SK-N-MC (cell line): ENCODE results near the gene COPZ2.

ENCODE experiments used
- EZH2 ChIP-seq: fragments of 200-600 bp; sonication (generic); IDR thresholded peaks from one replicate; pipeline ENCODE4 v1.6.1; 2017; ENCODE audit warnings: antibody characterized with exemption
- FOXP2 ChIP-seq: optimal IDR thresholded peaks from 2 replicates; pipeline ENCODE3; 2011; ENCODE audit warnings: mild to moderate bottlenecking, moderate library complexity; ENCODE audit not compliant: insufficient read depth; ENCODE audit errors: extremely low read length, control extremely low read depth
- POLR2AphosphoS5 ChIP-seq: IDR thresholded peaks from 2 replicates; pipeline ENCODE4 v1.6.1; 2012; ENCODE audit warnings: mild to moderate bottlenecking, low read depth, low read length, borderline replicate concordance

GRCh38 chr17:48027322-48027981 is 10.1 kb downstream of the COPZ2 start:
- TF ChIP-seq POLR2AphosphoS5 (no peak), EZH2 (no peak), FOXP2 (no peak)
